ENCODE results near the gene CDC42EP2.

The CDC42EP2 gene

GRCh38 chr11:65317025-65317786, 2.5 kb downstream of the CDC42EP2 start:
- no peak for DNase-seq (ENCODE audit: low read depth)
- peak overlapping the region; percentile 24 for H3K4me3 ChIP-seq (ENCODE audit: low read length)
- no peak for TF ChIP-seq CTCF (conservative IDR thresholded peaks at IDR 0.05; ENCODE audit: low read depth, low read length)

- DNase-seq (ENCODE audit: low read depth) = no peak
- no peak for TF ChIP-seq CTCF (conservative IDR thresholded peaks at IDR 0.05; ENCODE audit: low read depth, low read length)
- no peak overlapping the region for H3K4me3 ChIP-seq (ENCODE audit: low read length)
Measured at GRCh38 chr11:65320386-65321075, 5.9 kb downstream of the CDC42EP2 start.

GRCh38 chr11:65321076-65321475, 6.4 kb downstream of the CDC42EP2 start:
- DNase-seq (ENCODE audit: low read depth) = no peak
- TF ChIP-seq CTCF (conservative IDR thresholded peaks at IDR 0.05; ENCODE audit: low read depth, low read length) = no peak
- no peak overlapping the region for H3K4me3 ChIP-seq (ENCODE audit: low read length)

DNA sequence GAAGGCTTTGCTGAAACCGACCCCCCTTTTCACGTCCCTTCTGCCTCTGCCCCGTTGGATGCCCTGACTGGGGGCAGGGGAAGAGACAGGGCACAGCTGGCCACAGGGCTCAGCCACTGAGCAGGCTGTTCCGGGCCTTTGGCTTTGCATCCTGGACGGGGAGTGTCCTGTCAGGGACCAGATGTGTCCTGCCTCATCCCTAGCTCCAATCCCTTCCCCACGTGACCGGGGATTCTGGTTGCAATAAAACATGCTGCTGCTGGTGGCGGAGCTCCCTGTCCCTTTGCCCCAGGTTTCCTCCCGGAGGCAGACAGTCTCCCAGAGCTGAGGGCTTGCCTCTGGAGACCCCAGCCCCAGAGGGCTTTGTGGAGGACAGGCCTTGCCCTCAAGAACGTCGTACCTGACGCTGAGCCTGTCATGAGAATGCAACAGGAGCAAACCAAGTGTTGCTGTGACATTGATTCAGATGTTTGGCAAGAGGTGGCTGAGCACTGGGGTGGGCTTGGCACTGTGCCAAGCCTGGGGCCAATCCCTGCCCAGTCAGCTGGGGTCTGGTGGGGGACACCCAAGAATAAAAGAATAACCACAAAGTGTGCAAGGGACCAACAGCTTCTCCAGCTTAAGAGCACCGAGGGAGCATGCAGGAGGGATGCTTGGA, 7.3 kb downstream of the CDC42EP2 start:
- DNase-seq (ENCODE audit: low read depth) = no peak
- H3K4me3 ChIP-seq (ENCODE audit: low read length) = no peak overlapping the region
- TF ChIP-seq CTCF (conservative IDR thresholded peaks at IDR 0.05; ENCODE audit: low read depth, low read length) = no peak

DNA sequence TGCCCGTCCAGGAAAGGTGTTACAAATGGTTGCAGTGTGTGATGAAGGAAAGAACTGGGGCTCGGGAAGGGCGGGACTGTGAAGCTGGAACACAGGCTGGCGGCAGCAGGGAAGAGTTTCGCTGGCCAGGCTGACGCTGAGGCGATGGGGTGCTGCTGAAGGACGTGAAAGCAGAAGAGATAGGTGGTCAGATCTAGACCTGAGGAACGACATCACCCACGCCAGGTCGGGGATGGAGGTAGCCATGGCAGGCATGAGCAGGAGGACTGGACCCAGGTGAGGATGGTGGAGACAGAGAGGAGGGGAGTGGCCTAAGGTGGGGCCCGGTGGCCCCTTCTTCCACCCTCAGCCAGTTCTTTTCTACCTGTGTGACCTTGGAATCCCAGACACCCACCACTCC, 9.1 kb downstream of the CDC42EP2 start:
- no peak for TF ChIP-seq CTCF (conservative IDR thresholded peaks at IDR 0.05; ENCODE audit: low read depth, low read length)
- no peak overlapping the region for H3K4me3 ChIP-seq (ENCODE audit: low read length)
- DNase-seq (ENCODE audit: low read depth) = no peak

- no peak for TF ChIP-seq CTCF (conservative IDR thresholded peaks at IDR 0.05; ENCODE audit: low read depth, low read length)
- no peak for DNase-seq (ENCODE audit: low read depth)
Measured at GRCh38 chr11:65325435-65325834, 10.8 kb downstream of the CDC42EP2 start.

More at GRCh38 chr11:65325435-65325834, 10.8 kb downstream of the CDC42EP2 start:
- no peak overlapping the region for H3K4me3 ChIP-seq (ENCODE audit: low read length)

Measured in retinal pigment epithelial cell (primary cell).